Stimulated activated CD4-positive, alpha-beta T cell treated with anti-CD3 and anti-CD28 coated beads, TNF-alpha, amount 100 ng/mL, for 1 hour (primary cell): ENCODE results near the gene RALGAPA2.

Experiments
- DNase-seq, 3 donors: peaks; one replicate each; pipeline ENCODE4 v3.0.0-alpha.2; 2020; ENCODE audit warnings: low read depth in 3 of 3, low spot score in 1 of 3

Gene RALGAPA2

GRCh38 chr20:20632644-20633043 is 79.8 kb downstream of the RALGAPA2 start:
- DNase-seq: no peak

- no peak for DNase-seq
Measured at GRCh38 chr20:20630551-20630950, 81.9 kb downstream of the RALGAPA2 start.

DNA sequence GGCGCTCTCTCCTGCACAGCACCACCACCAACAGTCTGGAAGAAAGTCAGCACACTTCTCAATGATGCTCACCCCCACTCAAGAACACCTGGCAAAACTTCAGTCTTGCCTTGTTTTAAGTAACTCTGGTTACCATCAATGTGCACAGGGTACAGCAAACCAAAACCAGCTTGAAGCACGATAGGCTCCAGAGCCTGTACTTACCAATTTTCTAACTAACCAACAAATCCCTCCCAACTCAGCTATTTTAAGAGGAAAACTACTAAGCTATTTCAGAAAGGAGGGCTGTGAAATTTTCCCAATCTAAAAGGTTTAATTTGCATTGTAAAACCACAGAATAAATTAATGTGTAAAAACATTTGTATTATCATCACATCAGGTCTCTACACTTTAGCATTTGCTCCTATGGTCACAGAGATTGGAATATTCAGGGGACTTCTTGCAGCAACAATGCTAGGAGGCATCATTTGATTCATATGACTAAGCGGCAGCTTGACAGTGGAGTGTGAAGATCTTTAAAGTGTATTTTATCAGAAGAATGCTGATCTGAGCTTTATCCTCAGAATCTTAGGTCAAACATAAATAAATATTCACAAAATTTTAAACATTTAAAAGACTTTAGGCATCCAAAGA is 82.8 kb downstream of the RALGAPA2 start:
- no peak for DNase-seq

- no peak for DNase-seq
Measured at GRCh38 chr20:20628314-20628713, 84.1 kb downstream of the RALGAPA2 start.

GRCh38 chr20:20627471-20627870 is 85.0 kb downstream of the RALGAPA2 start:
- no peak for DNase-seq

- no peak for DNase-seq
Measured at GRCh38 chr20:20624914-20625313, 87.5 kb downstream of the RALGAPA2 start.

GRCh38 chr20:20621195-20621594 is 91.2 kb downstream of the RALGAPA2 start:
- no peak for DNase-seq

DNA sequence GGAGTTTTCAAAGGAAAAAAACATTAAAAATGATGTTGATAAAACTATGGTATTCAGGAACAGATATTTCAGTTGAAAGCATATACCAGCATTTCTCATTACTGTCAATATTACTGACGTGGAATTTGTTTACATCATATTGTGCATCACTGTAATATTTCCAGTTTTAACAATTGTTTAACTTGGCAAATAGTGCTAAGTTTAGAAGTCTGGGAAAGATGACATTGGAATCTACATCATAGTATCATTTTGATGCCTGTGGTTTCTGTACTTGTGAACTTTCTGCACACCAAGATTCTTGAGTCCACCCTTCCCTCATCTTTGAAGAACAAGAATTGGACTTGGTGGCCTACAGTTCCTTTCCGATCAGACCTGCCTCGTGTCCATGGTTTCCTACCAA is 98.1 kb downstream of the RALGAPA2 start:
- DNase-seq: no peak

GRCh38 chr20:20612251-20612650 is 100.2 kb downstream of the RALGAPA2 start:
- DNase-seq: no peak

DNA sequence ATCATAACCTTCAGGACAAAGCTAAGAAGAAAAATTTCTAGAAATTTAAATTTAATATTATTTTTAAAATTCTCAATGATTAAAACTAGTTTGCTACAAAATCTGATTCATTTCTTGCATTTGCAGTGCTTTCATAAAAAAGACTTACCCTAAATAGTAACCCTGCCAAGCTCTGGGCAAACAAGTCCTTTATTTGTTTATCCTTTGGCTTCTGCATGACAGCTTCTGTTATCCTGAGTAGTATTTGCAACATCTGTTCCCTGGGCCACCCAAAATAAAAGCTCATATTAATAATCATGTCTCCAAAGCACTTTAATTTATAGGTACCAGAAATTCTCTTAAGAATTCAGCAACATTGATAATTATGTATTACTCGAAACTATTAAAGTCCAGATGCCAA is 101.3 kb downstream of the RALGAPA2 start:
- no peak for DNase-seq

- no peak for DNase-seq
Measured at GRCh38 chr20:20609522-20609921, 102.9 kb downstream of the RALGAPA2 start.

DNA sequence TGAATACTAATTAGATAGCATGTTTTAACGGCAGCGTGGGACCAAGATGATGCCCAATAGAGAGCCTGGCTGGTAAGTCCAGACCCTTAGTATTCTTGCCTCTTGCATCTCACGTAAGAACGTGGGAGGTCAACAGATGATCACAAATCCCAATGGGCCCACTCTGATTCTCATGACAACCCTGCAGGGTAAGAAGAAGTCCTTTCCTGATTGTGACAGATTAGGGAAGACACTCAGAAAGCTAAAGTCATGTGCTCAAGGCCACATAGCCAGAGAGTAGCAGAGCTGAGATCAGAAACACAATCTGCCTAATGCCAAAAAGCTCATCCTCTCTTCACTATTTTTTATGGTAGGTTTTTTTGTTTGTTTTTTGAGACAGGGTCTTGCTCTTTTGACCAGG is 103.8 kb downstream of the RALGAPA2 start:
- no peak for DNase-seq

GRCh38 chr20:20608041-20608440 is 104.4 kb downstream of the RALGAPA2 start:
- DNase-seq: no peak

- no peak for DNase-seq
Measured at GRCh38 chr20:20606881-20607280, 105.6 kb downstream of the RALGAPA2 start.

- DNase-seq: no peak
Measured at GRCh38 chr20:20606050-20606449, 106.4 kb downstream of the RALGAPA2 start.

- DNase-seq: no peak
Measured at GRCh38 chr20:20604907-20605306, 107.5 kb downstream of the RALGAPA2 start.

DNA sequence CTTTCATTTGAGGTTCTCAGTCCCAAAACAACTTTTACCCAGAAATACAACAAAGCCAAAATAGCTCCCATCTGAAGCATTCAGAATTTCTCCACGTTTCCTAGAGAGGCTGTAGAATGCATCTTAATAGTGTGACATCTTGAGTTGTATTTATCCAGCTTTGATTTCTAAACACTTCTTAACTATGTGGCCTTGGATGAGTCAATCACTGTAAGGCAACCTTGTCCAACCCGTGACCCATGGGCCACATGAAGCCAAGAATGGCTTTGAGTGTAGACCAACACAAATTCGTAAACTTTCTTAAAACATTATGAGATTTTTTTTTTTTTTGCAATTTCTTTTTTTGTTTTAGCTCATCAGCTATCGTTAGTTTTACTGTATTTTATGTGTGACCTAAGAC is 108.1 kb downstream of the RALGAPA2 start:
- no peak for DNase-seq

GRCh38 chr20:20603339-20603990 is 109.0 kb downstream of the RALGAPA2 start:
- DNase-seq: no peak

DNA sequence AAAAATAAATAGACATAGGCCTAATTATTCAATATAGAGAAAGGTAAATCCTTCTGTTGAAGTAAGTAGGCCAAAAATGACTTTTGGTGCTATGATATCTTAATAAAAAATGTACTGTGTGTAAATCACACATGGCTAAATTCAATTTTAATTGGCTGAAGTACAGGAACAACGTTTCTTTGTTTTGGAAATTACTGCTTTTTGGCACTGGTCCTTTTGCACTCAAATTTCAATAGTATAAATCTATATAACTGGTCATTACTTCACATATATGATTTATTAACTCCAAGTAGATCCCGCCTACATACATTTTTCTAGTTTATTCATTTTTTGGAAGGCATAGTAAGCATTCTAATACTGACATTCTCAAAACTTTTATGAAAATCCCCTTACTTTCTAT is 114.5 kb downstream of the RALGAPA2 start:
- no peak for DNase-seq

GRCh38 chr20:20594171-20594530 is 118.3 kb downstream of the RALGAPA2 start:
- no peak for DNase-seq

DNA sequence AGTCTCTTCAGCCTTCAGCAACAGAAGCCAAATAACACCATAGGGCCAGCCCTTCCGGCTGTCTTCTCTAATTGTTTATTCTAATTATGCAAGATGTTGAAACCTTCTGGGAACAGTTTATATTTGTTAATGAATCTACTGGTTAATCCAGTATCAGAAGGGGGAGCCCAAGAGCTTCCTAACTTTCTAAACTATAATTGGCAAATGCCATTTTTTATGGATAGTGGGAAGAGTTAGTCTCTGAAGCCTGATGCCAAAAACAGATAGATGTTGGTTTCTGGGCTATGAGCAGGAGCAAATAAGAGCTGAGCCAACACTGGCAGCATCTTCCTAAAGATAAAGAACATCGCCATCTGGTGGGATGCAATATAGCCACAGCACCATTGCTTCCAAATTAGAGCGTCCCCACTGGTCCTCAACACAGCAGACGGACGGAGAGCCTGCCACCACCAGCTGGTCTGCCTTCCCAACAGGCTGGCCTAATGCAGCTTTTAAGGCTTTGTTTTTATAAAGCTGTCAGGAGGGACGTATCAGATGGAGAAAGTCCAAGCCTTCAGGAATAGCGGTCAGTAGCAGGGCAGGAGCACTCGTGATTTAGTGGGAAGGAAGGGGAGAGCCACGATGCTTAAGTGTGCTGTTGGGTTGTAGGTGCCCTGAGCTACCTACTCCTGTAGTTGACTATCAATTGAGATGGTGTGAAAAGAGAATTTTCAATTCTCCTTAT is 118.8 kb downstream of the RALGAPA2 start:
- no peak for DNase-seq

DNA sequence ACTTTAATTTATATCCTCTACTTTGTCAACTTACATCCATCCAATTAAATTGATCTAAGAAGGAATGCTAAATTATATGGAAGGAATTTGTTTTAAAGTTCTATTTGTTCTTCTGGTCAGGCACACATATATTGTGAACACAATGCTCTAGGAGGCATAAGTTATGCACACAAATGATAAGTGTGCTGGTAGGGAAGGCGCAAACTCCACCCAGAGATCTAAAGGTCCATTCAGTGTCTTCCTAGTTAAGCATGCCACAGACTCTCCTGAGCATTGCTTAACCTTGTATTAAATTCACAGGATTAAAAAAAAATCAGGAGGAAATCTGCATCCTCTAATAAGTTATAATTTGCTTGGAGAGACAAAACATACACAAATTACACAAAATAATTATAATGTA is 127.3 kb downstream of the RALGAPA2 start:
- DNase-seq: no peak

GRCh38 chr20:20582734-20583133 is 129.7 kb downstream of the RALGAPA2 start:
- DNase-seq: no peak
